ENCODE results near the gene BMP6. TPM values are rescaled to one million over a fixed set of nuclear protein-coding genes. Genes with fewer than 3 reads are reported as not detected.
A peak's percentile ranks its signal among the peaks of the same experiment; 100 is the strongest.

The BMP6 gene
- total RNA-seq, 3 donors from 2014 or later: 3.5 to 11.1 (median 6.2) TPM

- no peak overlapping the region for H3K4me3 ChIP-seq
- TF ChIP-seq POLR2A (IDR thresholded peaks at IDR 0.05) (no peak), CTCF (IDR thresholded peaks at IDR 0.05) (no peak), POLR2AphosphoS5 (IDR thresholded peaks at IDR 0.05) (no peak)
- H3K27ac ChIP-seq: no peak overlapping the region
- no peak for DNase-seq (ENCODE audit: low spot score in 2 of 2)
- intact Hi-C loops (cut with DNase I; ENCODE audit: low total_unique reads): no loop called here
- no peaks in the 10 kb centered on the region for H3K4me1 ChIP-seq
- no peaks in the 10 kb centered on the region for H3K9me3 ChIP-seq
- H3K27me3 ChIP-seq: no peaks in the 10 kb centered on the region
- H3K36me3 ChIP-seq: no peaks in the 10 kb centered on the region
Observed at GRCh38 chr6:7805850-7806214, 79.9 kb downstream of the BMP6 start.

GRCh38 chr6:7806711-7807110 is 80.8 kb downstream of the BMP6 start:
- Histone ChIP-seq H3K36me3 (no peaks in the 10 kb centered on the region), H3K4me1 (no peaks in the 10 kb centered on the region), H3K27me3 (no peaks in the 10 kb centered on the region), H3K4me3 (no peak overlapping the region), H3K9me3 (no peaks in the 10 kb centered on the region), H3K27ac (no peak overlapping the region)
- DNase-seq (ENCODE audit: low spot score in 2 of 2): no peak
- intact Hi-C loops (cut with DNase I; ENCODE audit: low total_unique reads): no loop called here
- TF ChIP-seq POLR2A (IDR thresholded peaks at IDR 0.05) (no peak), POLR2AphosphoS5 (IDR thresholded peaks at IDR 0.05) (no peak), CTCF (IDR thresholded peaks at IDR 0.05) (no peak)

GRCh38 chr6:7809346-7809745 is 83.4 kb downstream of the BMP6 start:
- H3K27ac ChIP-seq: no peak overlapping the region
- no peak for DNase-seq (ENCODE audit: low spot score in 2 of 2)
- intact Hi-C loops (cut with DNase I; ENCODE audit: low total_unique reads): no loop called here
- no peaks in the 10 kb centered on the region for H3K27me3 ChIP-seq
- H3K4me3 ChIP-seq: no peak overlapping the region
- H3K4me1 ChIP-seq: no peaks in the 10 kb centered on the region
- H3K9me3 ChIP-seq: no peaks in the 10 kb centered on the region
- TF ChIP-seq POLR2AphosphoS5 (IDR thresholded peaks at IDR 0.05): no peak
- no peak for TF ChIP-seq CTCF (IDR thresholded peaks at IDR 0.05)
- no peak for TF ChIP-seq POLR2A (IDR thresholded peaks at IDR 0.05)
- H3K36me3 ChIP-seq: no peaks in the 10 kb centered on the region

- peak overlapping the region in 1 of 2 donors; percentile 4 for H3K27ac ChIP-seq
- TF ChIP-seq CTCF (IDR thresholded peaks at IDR 0.05) (no peak), POLR2A (IDR thresholded peaks at IDR 0.05) (no peak), POLR2AphosphoS5 (IDR thresholded peaks at IDR 0.05) (no peak)
- H3K36me3 ChIP-seq: no peaks in the 10 kb centered on the region
- intact Hi-C loops (cut with DNase I; ENCODE audit: low total_unique reads): no loop called here
- no peaks in the 10 kb centered on the region for H3K4me1 ChIP-seq
- no peak overlapping the region for H3K4me3 ChIP-seq
- no peaks in the 10 kb centered on the region for H3K9me3 ChIP-seq
- DNase-seq (ENCODE audit: low spot score in 2 of 2): no peak
- H3K27me3 ChIP-seq: no peaks in the 10 kb centered on the region
Observed at GRCh38 chr6:7811441-7811840, 85.5 kb downstream of the BMP6 start.

- DNase-seq (ENCODE audit: low spot score in 2 of 2): no peak
- Histone ChIP-seq H3K4me1 (no peaks in the 10 kb centered on the region), H3K9me3 (no peaks in the 10 kb centered on the region), H3K4me3 (no peak overlapping the region), H3K36me3 (no peaks in the 10 kb centered on the region), H3K27ac (no peak overlapping the region), H3K27me3 (no peaks in the 10 kb centered on the region)
- intact Hi-C loops (cut with DNase I; ENCODE audit: low total_unique reads): no loop called here
- no peak for TF ChIP-seq POLR2AphosphoS5 (IDR thresholded peaks at IDR 0.05)
- no peak for TF ChIP-seq POLR2A (IDR thresholded peaks at IDR 0.05)
- no peak for TF ChIP-seq CTCF (IDR thresholded peaks at IDR 0.05)
Observed at GRCh38 chr6:7812623-7813022, 86.7 kb downstream of the BMP6 start.

Measured in breast epithelium (tissue), 4 donors.